H9 (cell line): ENCODE results near the gene SLC5A7. TPM values are rescaled to one million over a fixed set of nuclear protein-coding genes. Genes with fewer than 3 reads are reported as not detected.

Source experiments
- DNase-seq: peaks from one replicate; pipeline ENCODE4 v3.0.0-alpha.2; 2017
- H2AFZ ChIP-seq: one replicate; pipeline ENCODE4 v1.6.1; 2013; ENCODE audit warnings: mild to moderate bottlenecking, low read length, control low read depth, moderate library complexity
- H2AK5ac ChIP-seq: 2 replicates; pipeline ENCODE4 v1.6.1; 2013; ENCODE audit warnings: low read length, control low read depth, mixed read lengths; ENCODE audit not compliant: insufficient read length
- H2BK120ac ChIP-seq: one replicate; pipeline ENCODE4 v1.6.1; 2013; ENCODE audit warnings: low read depth, mild to moderate bottlenecking, low read length, control low read depth, inconsistent platforms; ENCODE audit not compliant: poor library complexity, severe bottlenecking
- H2BK12ac ChIP-seq: 2 replicates; pipeline ENCODE4 v1.6.1; 2013; ENCODE audit warnings: low read length, control low read depth, mixed read lengths, low read depth; ENCODE audit not compliant: insufficient read length
- H2BK15ac ChIP-seq: 2 replicates; pipeline ENCODE4 v1.6.1; 2013; ENCODE audit warnings: low read depth, low read length, control low read depth
- H2BK20ac ChIP-seq: one replicate; pipeline ENCODE4 v1.6.1; 2013; ENCODE audit warnings: low read depth, mild to moderate bottlenecking, low read length, control low read depth, inconsistent platforms; ENCODE audit not compliant: poor library complexity, severe bottlenecking
- H2BK5ac ChIP-seq: 2 replicates; pipeline ENCODE4 v1.6.1; 2013; ENCODE audit warnings: low read length, control low read depth, mixed read lengths; ENCODE audit not compliant: insufficient read length
- H3K14ac ChIP-seq: 2 replicates; pipeline ENCODE4 v1.6.1; 2013; ENCODE audit warnings: low read length, control low read depth; ENCODE audit not compliant: insufficient read depth
- H3K18ac ChIP-seq: 2 replicates; pipeline ENCODE4 v1.6.1; 2013; ENCODE audit warnings: low read depth, mild to moderate bottlenecking, mixed read lengths, low read length, control low read depth; ENCODE audit not compliant: insufficient read length
- H3K23ac ChIP-seq: 2 replicates; pipeline ENCODE4 v1.6.1; 2013; ENCODE audit warnings: low read length, control low read depth, mixed read lengths, low read depth; ENCODE audit not compliant: insufficient read length
- H3K23me2 ChIP-seq: 2 replicates; pipeline ENCODE4 v1.6.1; 2013; ENCODE audit warnings: low read depth, mild to moderate bottlenecking, mixed read lengths, low read length, control low read depth; ENCODE audit not compliant: insufficient read length, poor library complexity, severe bottlenecking
- H3K27ac ChIP-seq: 2 replicates; pipeline ENCODE4 v1.5.1; 2013; ENCODE audit warnings: low read length, control low read depth, mixed read lengths, low read depth; ENCODE audit not compliant: insufficient read length
- H3K27me3 ChIP-seq: 2 replicates; pipeline ENCODE4 v1.6.1; 2013; ENCODE audit warnings: low read length, control low read depth, inconsistent platforms; ENCODE audit not compliant: insufficient read depth
- H3K4ac ChIP-seq: 2 replicates; pipeline ENCODE4 v1.6.1; 2013; ENCODE audit warnings: low read depth, mild to moderate bottlenecking, control low read depth, inconsistent platforms, low read length, moderate library complexity
- H3K4me1 ChIP-seq: 2 replicates; pipeline ENCODE4 v1.6.1; 2013; ENCODE audit warnings: low read length, control low read depth, inconsistent platforms; ENCODE audit not compliant: insufficient read depth
- H3K4me2 ChIP-seq: 2 replicates; pipeline ENCODE4 v1.6.1; 2013; ENCODE audit warnings: low read length, control low read depth, mixed read lengths; ENCODE audit not compliant: insufficient read length, insufficient read depth
- H3K56ac ChIP-seq: 2 replicates; pipeline ENCODE4 v1.6.1; 2013; ENCODE audit warnings: low read depth, mild to moderate bottlenecking, mixed read lengths, low read length, control low read depth; ENCODE audit not compliant: insufficient read length
- H3K79me1 ChIP-seq: 2 replicates; pipeline ENCODE4 v1.6.1; 2013; ENCODE audit warnings: low read depth, mild to moderate bottlenecking, moderate library complexity, low read length, control low read depth, inconsistent platforms; ENCODE audit not compliant: insufficient read depth, poor library complexity, severe bottlenecking
- H3K79me2 ChIP-seq: 2 replicates; pipeline ENCODE4 v1.6.1; 2013; ENCODE audit warnings: low read length, control low read depth, inconsistent platforms; ENCODE audit not compliant: insufficient read depth
- H3K9ac ChIP-seq: 2 replicates; pipeline ENCODE4 v1.6.1; 2013; ENCODE audit warnings: low read length, control low read depth, mixed read lengths; ENCODE audit not compliant: insufficient read length; ENCODE audit errors: extremely low read depth
- H3K9me3 ChIP-seq: one replicate; pipeline ENCODE4 v1.6.1; 2013; ENCODE audit warnings: low read depth, low read length, inconsistent platforms; ENCODE audit not compliant: control insufficient read depth
- H3T11ph ChIP-seq: one replicate; pipeline ENCODE4 v1.6.1; 2013; ENCODE audit warnings: mild to moderate bottlenecking, low read length, control low read depth, inconsistent platforms
- H4K20me1 ChIP-seq: one replicate; pipeline ENCODE4 v1.6.1; 2013; ENCODE audit not compliant: control insufficient read depth, insufficient read length, insufficient read depth
- H4K5ac ChIP-seq: 2 replicates; pipeline ENCODE4 v1.6.1; 2013; ENCODE audit warnings: low read depth, mild to moderate bottlenecking, mixed read lengths, low read length, control low read depth; ENCODE audit not compliant: insufficient read length
- H4K8ac ChIP-seq: replicated peaks from 2 replicates; pipeline ENCODE4 v1.6.1; 2013; ENCODE audit warnings: low read length, control low read depth, mixed read lengths, low read depth; ENCODE audit not compliant: insufficient read length
- H4K91ac ChIP-seq: 2 replicates; pipeline ENCODE4 v1.6.1; 2013; ENCODE audit warnings: low read depth, mild to moderate bottlenecking, moderate library complexity, mixed read lengths, low read length, control low read depth; ENCODE audit not compliant: insufficient read length
- H3K27ac Mint-ChIP-seq, 3 experiments: 2 replicates in 2 of 3; 3 replicates in 1 of 3; pipeline ENCODE4 v1.8.0; 2020 to 2021; ENCODE audit warnings: mixed read lengths in 3 of 3, mild to moderate bottlenecking in 1 of 3, moderate library complexity in 1 of 3
- H3K27me3 Mint-ChIP-seq: 2 replicates; pipeline ENCODE4 v1.8.0; 2021; ENCODE audit warnings: low read depth, mild to moderate bottlenecking, moderate library complexity, mixed read lengths
- H3K36me3 Mint-ChIP-seq, 3 experiments: 2 replicates in 2 of 3; 3 replicates in 1 of 3; pipeline ENCODE4 v1.8.0; 2020 to 2021; ENCODE audit warnings: low read depth in 3 of 3, mixed read lengths in 3 of 3; ENCODE audit not compliant: insufficient read depth in 1 of 3
- H3K4me1 Mint-ChIP-seq, 2 experiments: 2 replicates each; pipeline ENCODE4 v1.8.0; 2020; ENCODE audit warnings: mixed read lengths in 2 of 2
- H3K4me3 Mint-ChIP-seq, 2 experiments: 2 replicates in 1 of 2; 3 replicates in 1 of 2; pipeline ENCODE4 v1.8.0; 2020 to 2021; ENCODE audit warnings: mild to moderate bottlenecking in 2 of 2, mixed read lengths in 2 of 2, moderate library complexity in 1 of 2
- H3K9me3 Mint-ChIP-seq, 2 experiments: 2 replicates in 1 of 2; 3 replicates in 1 of 2; pipeline ENCODE4 v1.8.0; 2020; ENCODE audit warnings: mild to moderate bottlenecking in 2 of 2, mixed read lengths in 2 of 2, moderate library complexity in 1 of 2
- WGBS: extraction: QIAGEN DNeasy Blood & Tissue Kit; methylation state at CpG from one replicate; pipeline ENCODE4 v1.1.7; 2013; ENCODE audit warnings: missing lambda C conversion rate, low lambda C conversion rate, mixed read lengths; ENCODE audit not compliant: insufficient read length; ENCODE audit errors: extremely low coverage; 5-methylcytosine and 5-hydroxymethylcytosine counted together
- total RNA-seq: library from RNA; stranded (reverse); gene quantifications from 2 replicates; pipeline ENCODE4 v1.2.1, GENCODE V29; 2021
- TF ChIP-seq, protein P1 (sequence below): fragments of 200-600 bp; sonication (generic); conservative IDR thresholded peaks from 3 replicates; pipeline ENCODE4 v1.8.0; 2021; ENCODE audit warnings: antibody characterized with exemption, mild to moderate bottlenecking

The SLC5A7 gene
- total RNA-seq, 1 experiment from 2014 or later = 0.11 TPM

DNA sequence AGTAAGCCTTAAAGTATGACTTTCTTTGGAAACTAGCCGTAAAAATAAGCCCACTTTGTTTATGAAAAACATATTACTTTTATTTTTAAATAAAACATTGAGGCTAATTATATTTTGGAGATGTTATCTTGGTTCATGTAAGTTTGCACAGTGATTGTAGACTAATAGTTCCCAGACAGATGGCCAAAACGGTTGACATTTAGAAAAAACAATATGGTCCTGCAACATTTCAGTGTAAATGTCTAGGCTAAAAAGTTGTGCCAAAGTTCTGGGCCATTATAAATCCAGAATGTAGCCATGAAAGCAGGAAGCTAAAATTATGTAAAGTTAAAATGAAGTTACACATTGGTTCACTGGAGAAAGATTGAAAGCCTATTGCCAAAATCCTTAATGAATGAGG lies 43.6 kb downstream of the SLC5A7 start:
- TF ChIP-seq, protein P1, sequence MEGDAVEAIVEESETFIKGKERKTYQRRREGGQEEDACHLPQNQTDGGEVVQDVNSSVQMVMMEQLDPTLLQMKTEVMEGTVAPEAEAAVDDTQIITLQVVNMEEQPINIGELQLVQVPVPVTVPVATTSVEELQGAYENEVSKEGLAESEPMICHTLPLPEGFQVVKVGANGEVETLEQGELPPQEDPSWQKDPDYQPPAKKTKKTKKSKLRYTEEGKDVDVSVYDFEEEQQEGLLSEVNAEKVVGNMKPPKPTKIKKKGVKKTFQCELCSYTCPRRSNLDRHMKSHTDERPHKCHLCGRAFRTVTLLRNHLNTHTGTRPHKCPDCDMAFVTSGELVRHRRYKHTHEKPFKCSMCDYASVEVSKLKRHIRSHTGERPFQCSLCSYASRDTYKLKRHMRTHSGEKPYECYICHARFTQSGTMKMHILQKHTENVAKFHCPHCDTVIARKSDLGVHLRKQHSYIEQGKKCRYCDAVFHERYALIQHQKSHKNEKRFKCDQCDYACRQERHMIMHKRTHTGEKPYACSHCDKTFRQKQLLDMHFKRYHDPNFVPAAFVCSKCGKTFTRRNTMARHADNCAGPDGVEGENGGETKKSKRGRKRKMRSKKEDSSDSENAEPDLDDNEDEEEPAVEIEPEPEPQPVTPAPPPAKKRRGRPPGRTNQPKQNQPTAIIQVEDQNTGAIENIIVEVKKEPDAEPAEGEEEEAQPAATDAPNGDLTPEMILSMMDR = no peak
- no peak overlapping the region for H3K27ac Mint-ChIP-seq
- Histone ChIP-seq H4K91ac (no peak overlapping the region), H2BK12ac (no peak overlapping the region), H2BK20ac (no peak overlapping the region), H4K20me1 (no peaks in the 10 kb centered on the region), H3K23ac (no peak overlapping the region), H4K5ac (no peak overlapping the region), H2AK5ac (no peak overlapping the region), H4K8ac (no peak overlapping the region), H3K79me2 (no peaks in the 10 kb centered on the region), H3K27ac (no peak overlapping the region), H2BK120ac (no peak overlapping the region), H3T11ph (no peak overlapping the region), H3K14ac (no peak overlapping the region), H3K4me2 (no peak overlapping the region), H3K4me1 (no peaks in the 10 kb centered on the region), H2AFZ (no peak overlapping the region), H3K18ac (no peak overlapping the region), H3K9me3 (peaks cover 13% of the 10 kb centered on the region), H2BK5ac (no peak overlapping the region), H3K23me2 (no peaks in the 10 kb centered on the region), H3K4ac (no peak overlapping the region), H3K56ac (no peak overlapping the region), H3K9ac (no peak overlapping the region), H3K27me3 (no peaks in the 10 kb centered on the region), H2BK15ac (no peak overlapping the region), H3K79me1 (no peaks in the 10 kb centered on the region)
- H3K4me1 Mint-ChIP-seq = peaks cover 14 to 17% of the 10 kb centered on the region in 2 experiments
- H3K4me3 Mint-ChIP-seq = no peak overlapping the region
- peaks cover 18 to 21% of the 10 kb centered on the region in 2 experiments for H3K9me3 Mint-ChIP-seq
- H3K36me3 Mint-ChIP-seq = peaks cover 8 to 25% (median 20%) of the 10 kb centered on the region in 3 experiments
- DNase-seq = no peak
- peaks cover 1% of the 10 kb centered on the region; the same call in 1 of the 2 replicates for H3K27me3 Mint-ChIP-seq
- WGBS = no CpG with 5 or more reads among the region's 2 CpGs
